B cell (primary cell): ENCODE data around the gene KMT2A. TPM values are rescaled to one million over a fixed set of nuclear protein-coding genes. Genes with fewer than 3 reads are reported as not detected.

ENCODE experiments used
- ATAC-seq: fragments of 200-7000 bp; cut with Tn5 transposase; one replicate; pipeline ENCODE4 v1.10.0; 2021; ENCODE audit warnings: low read depth, mild to moderate bottlenecking, moderate number of reproducible peaks, moderate library complexity
- CTCF ChIA-PET: fragments of 350-600 bp; sonication (Branson Sonifier 250); formaldehyde crosslinking; loops from one replicate; lab custom pipeline; 2021; ENCODE audit warnings: antibody characterized with exemption, inconsistent platforms; lab: Charles Lee
- POLR2A ChIA-PET: fragments of 350-600 bp; sonication (Branson Sonifier 250); formaldehyde crosslinking; loops from one replicate; lab custom pipeline; 2021; ENCODE audit warnings: antibody characterized with exemption; lab: Charles Lee
- DNase-seq: peaks from one replicate; pipeline ENCODE4 v3.0.0; 2013
- H2AFZ ChIP-seq: 2 replicates; pipeline ENCODE4 v1.6.1; 2012; ENCODE audit warnings: mild to moderate bottlenecking, low read depth, low read length; ENCODE audit not compliant: insufficient read depth, poor library complexity, severe bottlenecking
- H3K27ac ChIP-seq, 2 donors: 1 replicate in 1 of 2; 2 replicates in 1 of 2; pipeline ENCODE4 v1.5.1; 2012 to 2013; ENCODE audit warnings: low read length in 2 of 2, mild to moderate bottlenecking in 2 of 2, moderate library complexity in 1 of 2
- H3K27me3 ChIP-seq, 4 experiments: fragments of 200-600 bp in 1 of 4; sonication (generic) in 1 of 4; replicated peaks in 1 of 4; 1 replicate in 2 of 4; 2 replicates in 2 of 4; pipeline versions ENCODE4 v1.6.1 to v1.7.0; 2013 to 2016; ENCODE audit warnings: low read length in 3 of 4, mild to moderate bottlenecking in 2 of 4, mixed read lengths in 1 of 4, moderate library complexity in 1 of 4; ENCODE audit not compliant: insufficient read depth in 4 of 4, control insufficient read depth in 3 of 4; ENCODE audit errors: control extremely low read depth in 1 of 4
- H3K36me3 ChIP-seq, 2 experiments: replicated peaks in 1 of 2; 1 replicate in 1 of 2; 2 replicates in 1 of 2; pipeline versions ENCODE4 v1.6.1 to v1.7.1; 2013; ENCODE audit warnings: low read length in 1 of 2; ENCODE audit not compliant: insufficient read depth in 2 of 2, control insufficient read depth in 1 of 2; ENCODE audit errors: control extremely low read depth in 1 of 2, extremely low read depth in 1 of 2
- H3K4me1 ChIP-seq, 2 donors: fragments of 200-600 bp in 1 of 2; sonication (generic) in 1 of 2; 1 replicate in 1 of 2; 2 replicates in 1 of 2; pipeline versions ENCODE4 v1.5.1 to v1.6.1; 2013 to 2017; ENCODE audit warnings: low read length in 2 of 2; ENCODE audit not compliant: control insufficient read depth in 2 of 2, insufficient read depth in 2 of 2
- H3K4me2 ChIP-seq: replicated peaks from 2 replicates; pipeline ENCODE3; 2012; ENCODE audit warnings: mild to moderate bottlenecking, low read depth, low read length; ENCODE audit not compliant: poor library complexity, severe bottlenecking
- H3K4me3 ChIP-seq, 5 experiments: fragments of 200-600 bp in 1 of 5; sonication (generic) in 1 of 5; 1 replicate in 3 of 5; 2 replicates in 2 of 5; pipeline versions ENCODE4 v1.5.1 to v1.7.0; 2011 to 2016; ENCODE audit warnings: low read length in 4 of 5, mild to moderate bottlenecking in 4 of 5, low read depth in 2 of 5, control low read depth in 1 of 5, moderate library complexity in 1 of 5; ENCODE audit not compliant: insufficient read depth in 1 of 5; ENCODE audit errors: control extremely low read depth in 1 of 5, extremely low read depth in 1 of 5
- H3K79me2 ChIP-seq: fragments of 200-600 bp; sonication (generic); one replicate; pipeline ENCODE4 v1.6.0; 2016; ENCODE audit warnings: low read length; ENCODE audit not compliant: control insufficient read depth, insufficient read depth
- H3K9ac ChIP-seq: fragments of 200-600 bp; sonication (generic); 2 replicates; pipeline ENCODE4 v1.6.1; 2017; ENCODE audit warnings: mild to moderate bottlenecking, low read length, moderate library complexity
- H3K9me3 ChIP-seq, 3 donors: one replicate each; pipeline versions ENCODE4 v1.6.1 to v1.7.1; 2013; ENCODE audit warnings: low read length in 2 of 3; ENCODE audit not compliant: control insufficient read depth in 2 of 3, insufficient read depth in 1 of 3; ENCODE audit errors: control extremely low read depth in 1 of 3
- H4K20me1 ChIP-seq: 2 replicates; pipeline ENCODE4 v1.6.0; 2012; ENCODE audit warnings: mild to moderate bottlenecking, low read length; ENCODE audit not compliant: insufficient read depth, control insufficient read depth, poor library complexity, severe bottlenecking
- H3K27ac Mint-ChIP-seq: one replicate; pipeline ENCODE4 v1.8.0; 2021; ENCODE audit warnings: mixed read lengths
- H3K27me3 Mint-ChIP-seq: one replicate; pipeline ENCODE4 v1.8.0; 2021; ENCODE audit warnings: mixed read lengths
- H3K4me1 Mint-ChIP-seq: one replicate; pipeline ENCODE4 v1.8.0; 2021; ENCODE audit warnings: mixed read lengths
- H3K4me3 Mint-ChIP-seq: one replicate; pipeline ENCODE4 v1.8.0; 2021; ENCODE audit warnings: mixed read lengths
- H3K9me3 Mint-ChIP-seq: one replicate; pipeline ENCODE4 v1.8.0; 2022; ENCODE audit warnings: mixed read lengths; ENCODE audit not compliant: insufficient read depth
- CTCF ChIP-seq: fragments of 200-600 bp; IDR thresholded peaks from one replicate; pipeline ENCODE4 v1.8.0; 2022; ENCODE audit warnings: antibody characterized with exemption, mild to moderate bottlenecking
- EZH2 ChIP-seq: IDR thresholded peaks from 2 replicates; pipeline ENCODE4 v1.6.1; 2012; ENCODE audit warnings: borderline replicate concordance, low read depth, mild to moderate bottlenecking, moderate library complexity, low read length; ENCODE audit not compliant: insufficient read depth, poor library complexity, severe bottlenecking
- WGBS: methylation state at CpG from one replicate; pipeline ENCODE4 v1.1.5; 2013; ENCODE audit warnings: missing lambda C conversion rate; ENCODE audit not compliant: insufficient coverage; 5-methylcytosine and 5-hydroxymethylcytosine counted together
- intact Hi-C: fragments of 100-400 bp; cut with micrococcal nuclease; formaldehyde crosslinking; loops from one replicate; pipeline ENCODE4 v1.10.0; 2022
- polyA plus RNA-seq: library from polyadenylated mRNA; depleted of rRNA; stranded (reverse); fragments of >200 nt; gene quantifications from 2 replicates; pipeline ENCODE4 v1.2.3, GENCODE V29; 2012
- total RNA-seq, 2 donors: library from RNA; stranded (reverse); fragments of 120-200 nt in 1 of 2; gene quantifications; 1 replicate in 1 of 2; 2 replicates in 1 of 2; pipeline versions ENCODE4 v1.2.3 to v1.2.4, GENCODE V29; 2013 to 2022

KMT2A gene
- total and polyA plus RNA-seq, 2 donors (not counting 1 experiment from before 2014, with no cell fraction given) = 32.1 to 175 TPM

DNA sequence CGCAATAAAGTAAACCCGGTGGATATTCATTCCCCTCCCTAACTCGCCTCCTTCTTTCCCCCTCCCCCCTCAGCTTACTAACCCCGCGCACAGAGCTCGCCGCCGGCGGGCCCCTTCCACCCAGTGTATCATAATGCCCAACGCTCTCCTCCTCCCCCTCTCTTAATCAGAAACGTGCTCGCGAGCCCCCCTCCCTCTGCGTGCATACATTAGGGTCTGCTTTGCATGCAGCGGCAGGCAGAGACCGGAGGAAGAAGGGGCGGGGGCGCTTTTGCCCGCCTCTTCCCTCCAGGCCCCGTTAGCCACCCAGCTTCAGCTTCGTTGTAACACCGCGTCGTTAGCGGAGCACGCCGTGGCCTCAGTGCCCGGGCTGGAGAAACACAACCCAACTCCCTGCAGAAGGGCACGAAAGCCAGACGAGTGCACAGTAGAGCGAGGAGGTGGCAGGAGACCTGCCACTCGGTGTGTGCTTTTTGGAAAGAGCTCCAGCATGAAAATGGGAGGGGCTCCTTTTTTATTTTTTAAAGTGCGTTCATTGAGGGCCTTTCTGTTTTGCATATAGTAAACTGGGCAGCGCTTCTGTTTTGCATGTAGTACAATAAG, 901 bp upstream of the KMT2A start:
- H3K27ac ChIP-seq = peak overlapping the region; percentile 75 to 78
- peak overlapping the region; percentile 99 for H3K27ac Mint-ChIP-seq
- ATAC-seq = peak; percentile 41

More for the DNA sequence above, 901 bp upstream of the KMT2A start:
- Histone ChIP-seq H3K9ac (peak overlapping the region; percentile 77), H4K20me1 (peaks cover 35% of the 10 kb centered on the region), H3K36me3 (peaks cover 0 to 5% of the 10 kb centered on the region in 2 experiments), H3K4me1 (peaks cover 23 to 31% of the 10 kb centered on the region in 2 donors), H3K9me3 (no peaks in the 10 kb centered on the region), H3K27me3 (no peaks in the 10 kb centered on the region), H3K4me3 (peak overlapping the region; percentile 61 to 93 (median 84)), H3K79me2 (peaks cover 38% of the 10 kb centered on the region), H2AFZ (peak overlapping the region; percentile 94), H3K4me2 (peak overlapping the region; percentile 95)
- intact Hi-C loops = loop anchor here (1.0 to 10.0 kb wide), 7 partner anchors 8 to 618 kb away; partner anchors contain the start of genes ARCN1, ATP5MG, DDX6 and MPZL3
- WGBS = 1% methylated on average over 33 of the region's 34 CpGs
- H3K9me3 Mint-ChIP-seq = no peaks in the 10 kb centered on the region
- ChIA-PET CTCF (interaction anchor here (0.8 to 2.6 kb wide), 7 partner anchors 9 to 382 kb away, joined by 3 to 12 read pairs (median 6); partner anchors contain the start of gene ATP5MG), POLR2A (interaction anchor here (0.6 to 2.5 kb wide), 11 partner anchors 8 to 649 kb away, joined by 3 to 28 read pairs (median 4); partner anchors contain the start of genes ARCN1, ATP5MG, HMBS and RPS25)
- DNase-seq = peak; percentile 83
- peaks cover 37% of the 10 kb centered on the region for H3K4me1 Mint-ChIP-seq
- TF ChIP-seq CTCF (no peak), EZH2 (no peak)
- no peaks in the 10 kb centered on the region for H3K27me3 Mint-ChIP-seq
- peak overlapping the region; percentile 97 for H3K4me3 Mint-ChIP-seq
